Anterior cingulate cortex (tissue), 58 donors: Measurements from ENCODE around the gene SH2D4B.

ENCODE experiments used
- DNase-seq, 58 donors: peaks; one replicate each; lab custom pipeline; 2025; lab: John Stamatoyannopoulos, UW

Gene SH2D4B

GRCh38 chr10:80537736-80538480 lies at the start of gene SH2D4B:
SH2D4B (plus strand) TSS chr10:80537902; CDS start chr10:80538332, 430 bp downstream.
- DNase-seq, result no peak

- no peak for DNase-seq
Observed at GRCh38 chr10:80488539-80489066, 49.1 kb upstream of the SH2D4B start.

- no peak for DNase-seq
Observed at GRCh38 chr10:80489371-80490112, 48.2 kb upstream of the SH2D4B start.

DNA sequence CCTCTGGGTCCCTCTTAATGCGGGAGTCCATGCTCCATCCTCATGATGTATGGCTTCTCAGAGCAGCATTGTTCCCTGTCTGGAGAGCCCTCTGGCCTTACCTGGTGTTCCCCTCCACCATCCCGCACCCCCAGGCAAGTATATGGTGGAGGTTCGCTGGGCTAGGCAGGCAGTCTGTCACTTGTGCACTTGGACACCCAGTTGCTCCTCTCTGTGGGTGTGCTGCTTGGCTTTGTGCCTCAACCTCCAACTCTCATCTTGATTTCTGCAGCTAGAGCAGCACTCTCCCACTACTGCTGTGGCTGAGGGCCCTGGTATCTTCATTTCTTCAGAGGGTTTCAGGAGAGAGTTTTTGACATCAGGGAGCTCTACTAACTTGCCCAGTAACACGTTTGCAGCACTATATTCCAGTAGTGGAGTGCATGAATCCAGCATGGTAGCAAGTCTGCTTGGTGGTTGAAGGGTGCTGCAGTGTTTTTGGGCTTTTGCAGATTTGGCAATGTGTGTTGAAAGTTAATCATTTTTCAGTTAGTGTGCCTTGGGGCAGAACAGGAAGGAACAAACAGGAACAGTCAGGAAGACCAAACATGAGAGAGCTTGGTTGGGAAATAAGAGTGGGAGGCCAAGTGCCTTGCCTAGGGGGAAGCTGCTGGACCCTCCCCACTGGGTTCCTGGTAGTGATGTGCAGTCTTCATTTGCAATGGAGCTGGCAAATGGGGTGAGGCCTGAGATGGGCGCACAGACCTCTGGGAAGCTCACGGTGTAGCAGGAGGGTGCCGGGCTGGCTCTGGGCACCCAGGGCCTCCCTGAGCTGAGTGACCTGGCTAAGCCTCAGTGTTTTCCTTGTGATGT lies 46.2 kb upstream of the SH2D4B start:
- peak in 4 of 58 donors; percentile 40 to 54 (median 44) for DNase-seq

DNA sequence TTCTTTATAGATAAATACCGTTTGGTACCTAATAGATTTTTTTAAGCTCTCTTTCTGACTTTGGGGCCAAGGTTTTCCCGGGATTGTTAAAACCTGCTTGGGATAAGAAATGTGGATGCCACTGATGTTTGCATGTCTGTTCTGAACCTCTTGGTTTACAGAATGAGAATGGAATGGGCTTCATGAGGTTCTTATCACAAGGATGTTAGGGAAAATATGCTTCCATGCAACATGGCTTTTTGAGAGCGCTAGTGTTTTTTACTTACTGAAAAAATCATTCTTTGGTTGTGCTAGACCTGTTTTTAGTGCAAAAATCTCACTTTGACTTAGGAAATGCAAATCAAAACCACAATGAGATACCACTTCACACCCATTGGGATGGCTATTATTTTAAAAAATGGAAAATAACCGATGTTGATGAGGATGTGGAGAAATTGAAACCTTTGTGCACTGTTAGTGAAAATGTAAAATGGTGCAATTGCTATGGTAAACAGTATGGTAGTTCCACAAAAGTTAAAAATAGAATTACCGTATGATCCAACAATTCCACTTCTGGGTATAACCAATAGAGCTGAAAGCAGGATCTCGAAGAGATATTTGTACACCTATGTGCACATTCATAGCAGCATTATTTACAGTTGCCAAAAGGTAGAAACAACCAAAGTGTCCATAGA lies 44.7 kb upstream of the SH2D4B start:
- no peak for DNase-seq

GRCh38 chr10:80493522-80494051 lies 44.1 kb upstream of the SH2D4B start:
- peak in 2 of 58 donors; percentile 27 to 37 for DNase-seq

DNA sequence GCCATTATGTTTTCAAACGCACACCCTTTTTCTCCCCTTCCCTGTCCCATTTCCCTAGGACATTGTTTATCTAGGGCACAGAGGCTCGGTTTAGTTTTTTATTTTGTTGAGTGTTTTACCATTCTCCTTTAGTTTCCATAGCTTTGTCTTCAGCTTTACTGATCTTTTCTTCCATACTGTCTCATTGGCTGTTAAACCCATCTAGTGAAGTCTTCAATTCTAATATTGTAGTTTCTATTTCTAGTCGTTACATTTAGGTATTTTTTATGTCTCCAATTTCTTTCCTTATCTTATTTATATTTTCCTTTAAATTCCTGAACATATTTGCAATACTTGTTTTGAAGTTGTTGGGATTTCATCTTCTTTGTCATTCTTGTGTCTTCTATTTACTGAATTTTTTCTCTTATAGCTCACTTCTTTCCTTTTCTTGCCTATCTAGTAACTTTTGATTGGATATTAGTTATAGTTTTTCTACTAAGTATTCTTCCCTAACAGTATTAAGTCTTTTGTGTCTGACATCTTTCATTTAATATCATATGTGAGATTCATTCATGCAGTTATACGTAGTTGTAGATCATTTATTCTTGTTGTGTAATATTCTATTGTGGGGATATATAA lies 41.0 kb upstream of the SH2D4B start:
- DNase-seq, result no peak

DNA sequence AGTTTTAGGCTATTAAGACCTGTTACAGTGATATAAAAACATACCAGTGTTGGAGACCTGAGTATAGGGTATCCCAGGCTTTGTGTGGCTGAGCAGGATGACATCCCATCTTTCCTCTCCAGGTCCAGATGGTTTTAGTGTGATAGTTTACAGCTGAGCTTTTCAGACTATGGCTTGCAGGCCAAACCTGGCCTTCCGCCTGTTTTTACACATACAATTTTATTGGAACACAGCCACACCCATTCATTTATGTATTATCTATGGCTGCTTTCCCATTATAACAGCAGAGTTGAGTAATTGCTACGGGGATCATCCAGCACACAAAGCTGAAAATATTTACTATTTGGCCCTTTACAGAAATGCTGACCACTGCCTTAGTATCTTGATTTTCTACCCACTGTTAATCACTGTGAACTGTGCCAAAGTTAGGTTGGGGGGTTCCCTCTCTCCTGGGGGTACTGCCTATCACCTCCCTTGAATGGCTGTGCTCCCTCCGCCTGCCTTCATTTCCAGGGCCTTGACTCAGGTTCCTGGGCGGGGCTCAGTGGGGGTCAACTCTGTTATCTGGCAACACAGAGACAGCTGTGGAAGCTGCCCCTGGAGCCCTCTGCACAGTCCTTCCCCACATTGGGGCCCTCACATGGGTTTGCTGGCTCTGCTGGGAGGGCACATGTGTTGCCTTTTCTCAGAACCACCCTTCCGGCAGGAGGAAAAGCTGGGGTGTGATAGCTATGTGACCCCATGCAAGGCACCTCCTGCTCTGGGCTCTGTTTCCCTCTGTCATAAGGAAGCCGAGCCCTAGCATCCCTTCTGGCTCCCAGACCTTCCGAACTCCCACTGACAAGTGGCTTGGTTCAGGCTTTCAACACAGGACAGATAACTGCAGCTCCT lies 40.3 kb upstream of the SH2D4B start:
- no peak for DNase-seq

GRCh38 chr10:80498078-80498832 lies 39.4 kb upstream of the SH2D4B start:
- DNase-seq, result no peak

DNA sequence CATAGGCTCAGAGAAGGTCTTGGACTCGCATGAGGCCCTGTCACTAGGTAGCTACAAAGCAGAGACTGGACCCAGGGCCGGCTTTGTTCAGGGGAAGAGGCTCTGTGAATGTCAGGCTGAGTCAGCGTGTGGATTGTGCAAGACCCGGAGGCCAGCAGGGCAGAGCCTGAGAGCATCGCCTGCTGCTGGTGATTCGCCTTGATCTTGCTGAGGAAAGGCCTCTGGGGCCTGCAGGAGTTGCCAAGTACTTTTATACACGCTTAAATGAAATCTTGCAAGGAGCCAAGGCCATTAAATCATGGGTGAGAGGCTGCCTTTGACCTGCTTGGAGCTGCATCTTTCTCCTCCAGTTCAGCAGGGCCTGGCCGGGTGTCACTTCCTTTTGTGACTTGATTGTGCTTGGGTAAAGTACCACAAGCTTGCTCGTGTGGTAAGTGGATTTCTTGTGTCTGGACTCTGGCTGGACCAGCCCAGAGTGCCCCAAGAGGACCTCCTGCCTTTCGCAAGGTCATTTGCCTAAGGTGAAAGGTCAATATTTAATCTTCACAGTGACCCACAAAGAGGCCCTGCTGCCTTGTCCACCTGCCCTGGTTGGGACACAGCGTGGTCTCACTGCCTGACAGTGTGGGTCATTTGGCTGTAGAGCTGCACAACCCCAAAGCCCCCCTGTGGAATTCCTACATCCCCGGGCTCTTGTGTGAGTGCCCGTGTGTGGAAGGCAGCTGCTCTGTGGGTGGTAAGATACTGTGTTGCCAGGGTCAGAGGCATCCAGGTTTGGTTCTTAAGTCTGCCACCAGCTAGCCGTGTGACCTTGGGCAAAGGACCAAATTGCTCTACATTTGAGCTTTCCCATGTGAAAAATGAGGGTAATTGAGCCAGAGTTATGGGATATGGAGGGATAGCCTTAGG lies 38.6 kb upstream of the SH2D4B start:
- DNase-seq, result peak in 45 of 58 donors; percentile 16 to 90 (median 42)

DNA sequence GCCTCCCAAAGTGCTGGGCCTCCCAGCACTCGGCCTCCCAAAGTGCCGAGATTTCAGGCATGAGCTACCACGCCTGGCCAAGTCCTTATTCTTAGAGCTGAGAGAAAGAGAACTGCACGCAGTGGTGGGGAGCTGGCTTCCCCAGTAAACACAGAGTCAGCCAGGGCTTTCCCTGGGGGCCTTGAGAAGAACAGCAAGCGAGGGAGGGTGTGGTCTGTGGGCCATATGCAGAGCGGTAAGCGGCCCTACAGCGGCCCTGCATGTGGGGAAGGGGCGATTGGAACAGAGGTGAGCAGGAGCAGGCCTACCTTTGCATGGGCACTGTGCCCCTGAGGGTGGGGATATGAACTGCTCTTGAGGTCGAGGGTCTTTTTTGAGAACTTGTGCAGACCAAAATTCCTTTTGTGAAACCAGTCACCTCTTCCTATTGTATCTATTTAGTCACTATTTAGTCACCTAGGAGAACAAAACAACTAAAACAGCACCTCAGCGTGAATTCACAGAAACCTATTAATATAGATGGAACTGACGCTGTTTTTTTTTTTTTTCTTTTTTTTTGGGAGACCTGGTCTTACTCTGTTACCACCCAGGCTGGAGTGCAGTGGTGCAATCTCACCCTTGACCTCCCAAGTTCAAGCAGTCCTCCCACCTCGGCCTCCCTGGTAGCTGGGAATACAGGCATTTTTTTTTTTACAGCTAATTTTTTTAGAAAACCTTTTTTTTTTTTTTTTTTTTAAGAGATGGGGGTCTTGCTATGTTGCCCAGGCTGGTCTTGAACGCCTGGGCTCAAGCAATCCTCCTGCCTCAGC lies 36.9 kb upstream of the SH2D4B start:
- DNase-seq, result no peak

DNA sequence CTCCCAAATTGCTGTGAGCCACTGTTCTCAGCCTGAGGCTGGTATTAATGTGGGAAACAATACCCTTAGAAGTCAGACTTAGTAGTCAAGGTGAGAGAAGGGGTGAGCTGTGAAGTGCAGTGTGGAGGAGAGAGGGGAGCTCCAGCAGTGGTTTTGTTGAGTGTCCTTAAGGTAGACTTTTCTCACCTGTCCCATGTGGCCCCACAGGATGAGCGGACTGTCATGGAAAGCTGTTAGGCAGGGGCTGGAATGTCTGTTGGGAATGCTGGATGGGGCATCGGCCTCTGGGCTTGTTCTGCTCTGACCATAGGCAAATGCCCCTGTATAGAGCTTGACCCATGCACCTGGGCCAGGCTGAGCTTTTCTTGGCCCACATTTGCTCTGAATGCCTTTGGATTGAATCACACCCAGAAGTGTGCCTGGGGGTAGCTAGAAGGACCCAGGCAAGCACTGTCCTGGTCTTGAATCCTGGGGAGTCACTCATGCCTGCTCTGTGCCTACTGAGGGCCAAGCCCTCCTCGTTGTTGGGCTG lies 36.3 kb upstream of the SH2D4B start:
- no peak for DNase-seq

- no peak for DNase-seq
Observed at GRCh38 chr10:80501913-80502521, 35.7 kb upstream of the SH2D4B start.

- no peak for DNase-seq
Observed at GRCh38 chr10:80502621-80503583, 34.8 kb upstream of the SH2D4B start.
